H1 (cell line): ENCODE data around the gene RASGRF1.

Source experiments
- BACH1 ChIP-seq: IDR thresholded peaks from 2 replicates; pipeline ENCODE4 v1.6.1; 2012; ENCODE audit warnings: low read length, improper control_type of control experiment
- CREB1 ChIP-seq: IDR thresholded peaks from 2 replicates; pipeline ENCODE4 v1.6.1; 2012; ENCODE audit warnings: inconsistent platforms
- CTCF ChIP-seq, 3 experiments: IDR thresholded peaks; 1 replicate in 2 of 3; 2 replicates in 1 of 3; pipeline versions ENCODE4 v1.5.1 to v1.6.1; 2011; ENCODE audit warnings: low read length in 3 of 3, mild to moderate bottlenecking in 3 of 3, inconsistent platforms in 2 of 3, low read depth in 1 of 3, moderate library complexity in 1 of 3; ENCODE audit not compliant: insufficient read depth in 1 of 3; ENCODE audit errors: control extremely low read depth in 1 of 3
- EP300 ChIP-seq, 2 experiments: IDR thresholded peaks; 1 replicate in 1 of 2; 2 replicates in 1 of 2; pipeline ENCODE4 v1.6.1; 2011 to 2012; ENCODE audit warnings: low read depth in 2 of 2, low read length in 2 of 2, mild to moderate bottlenecking in 2 of 2, borderline replicate concordance in 1 of 2, inconsistent platforms in 1 of 2, moderate library complexity in 1 of 2
- JUN ChIP-seq: IDR thresholded peaks from 2 replicates; pipeline ENCODE4 v1.6.1; 2011; ENCODE audit warnings: low read depth, mild to moderate bottlenecking, improper control_type of control experiment, low read length
- POLR2AphosphoS5 ChIP-seq: IDR thresholded peaks from 2 replicates; pipeline ENCODE4 v1.6.1; 2011; ENCODE audit warnings: low read depth, low read length
- TAF1 ChIP-seq: IDR thresholded peaks from 2 replicates; pipeline ENCODE4 v1.6.1; 2011; ENCODE audit warnings: mild to moderate bottlenecking, low read depth, low read length
- TF ChIP-seq, protein P1 (sequence below): IDR thresholded peaks from 2 replicates; pipeline ENCODE4 v1.6.1; 2012; ENCODE audit warnings: inconsistent platforms

DNA sequence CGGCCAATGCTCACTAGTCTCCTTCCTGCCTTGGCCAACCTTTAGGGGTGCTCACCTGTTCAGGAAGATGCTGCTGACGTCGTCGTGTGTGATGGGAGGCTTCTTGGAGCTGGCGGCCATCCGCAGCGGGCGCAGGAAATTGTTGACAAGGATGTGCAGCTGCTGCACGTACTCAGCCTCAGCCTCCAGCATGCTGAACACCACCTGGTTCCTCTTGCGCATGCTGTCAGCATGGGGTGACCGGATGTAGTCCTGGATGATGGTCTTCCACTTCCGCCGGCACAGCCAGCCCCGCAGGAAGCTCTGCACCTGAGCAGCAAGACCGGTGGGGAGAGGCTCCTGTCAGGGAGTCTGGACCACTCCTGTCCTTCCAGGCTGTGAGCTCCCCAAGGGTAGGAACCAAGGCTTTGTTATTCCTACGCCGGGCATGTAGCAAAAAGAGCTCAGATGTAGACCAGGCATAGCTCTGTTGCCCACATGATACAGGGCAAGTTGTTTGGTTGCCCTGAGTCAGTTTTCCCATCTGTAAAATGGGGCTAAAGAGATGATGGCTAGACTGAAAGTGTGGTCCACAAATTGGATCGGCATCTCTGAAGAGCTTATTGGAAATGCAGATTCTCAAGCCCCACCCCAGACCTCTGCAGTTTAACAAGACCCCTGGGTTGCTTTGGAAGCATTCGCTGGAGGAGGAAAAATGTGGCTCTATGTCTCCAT is 43.7 kb downstream of the RASGRF1 start:
- TF ChIP-seq JUN (no peak), TAF1 (no peak), POLR2AphosphoS5 (no peak), CREB1 (no peak), EP300 (IDR thresholded peaks at IDR 0.05; ENCODE audit: borderline replicate concordance in 1 of 2, low read depth in 2 of 2, low read length in 2 of 2) (no peak), CTCF (IDR thresholded peaks at IDR 0.05; ENCODE audit: control extremely low read depth in 1 of 3, insufficient read depth in 1 of 3, low read depth in 1 of 3, low read length in 3 of 3) (no peak), BACH1 (no peak)
- TF ChIP-seq, protein P1, sequence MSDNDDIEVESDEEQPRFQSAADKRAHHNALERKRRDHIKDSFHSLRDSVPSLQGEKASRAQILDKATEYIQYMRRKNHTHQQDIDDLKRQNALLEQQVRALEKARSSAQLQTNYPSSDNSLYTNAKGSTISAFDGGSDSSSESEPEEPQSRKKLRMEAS, result no peak
